HL-60 (cell line): ENCODE measurements around the gene MTM1.

Experiments
- DNase-seq, 2 experiments: peaks; one replicate each; pipeline ENCODE4 v3.0.0-alpha.2; 2010 to 2020; ENCODE audit warnings: low read depth in 1 of 2, low spot score in 1 of 2
- H3K27ac ChIP-seq: fragments of 250-450 bp; sonication (Bioruptor Pico); replicated peaks from 2 replicates; pipeline ENCODE4 v1.5.1; 2020; ENCODE audit warnings: mild to moderate bottlenecking, moderate library complexity
- H3K27me3 ChIP-seq: fragments of 250-450 bp; sonication (Bioruptor Pico); 2 replicates; pipeline ENCODE4 v1.5.1; 2021; ENCODE audit warnings: mild to moderate bottlenecking, moderate library complexity; ENCODE audit not compliant: insufficient read depth, poor library complexity, severe bottlenecking
- H3K4me3 ChIP-seq: replicated peaks from 2 replicates; pipeline ENCODE4 v1.5.1; 2011; ENCODE audit warnings: mild to moderate bottlenecking, control low read depth, low read length; ENCODE audit not compliant: insufficient read depth
- GABPA ChIP-seq: IDR thresholded peaks from 2 replicates; pipeline ENCODE4 v1.6.1; 2012; ENCODE audit warnings: low read depth
- POLR2AphosphoS5 ChIP-seq: IDR thresholded peaks from 2 replicates; pipeline ENCODE4 v1.6.1; 2012; ENCODE audit warnings: low read depth
- SPI1 ChIP-seq: IDR thresholded peaks from 2 replicates; pipeline ENCODE4 v1.6.1; 2012; ENCODE audit warnings: low read depth, mild to moderate bottlenecking, borderline replicate concordance
- TF ChIP-seq, protein P1 (sequence below): IDR thresholded peaks from one replicate; pipeline ENCODE4 v1.5.1; 2011; ENCODE audit warnings: low read length, control low read depth, inconsistent platforms; ENCODE audit not compliant: insufficient read depth
- TF ChIP-seq, protein P2 (sequence below): IDR thresholded peaks from 2 replicates; pipeline ENCODE4 v1.6.1; 2012; ENCODE audit warnings: low read depth; ENCODE audit not compliant: insufficient replicate concordance

Gene MTM1

DNA sequence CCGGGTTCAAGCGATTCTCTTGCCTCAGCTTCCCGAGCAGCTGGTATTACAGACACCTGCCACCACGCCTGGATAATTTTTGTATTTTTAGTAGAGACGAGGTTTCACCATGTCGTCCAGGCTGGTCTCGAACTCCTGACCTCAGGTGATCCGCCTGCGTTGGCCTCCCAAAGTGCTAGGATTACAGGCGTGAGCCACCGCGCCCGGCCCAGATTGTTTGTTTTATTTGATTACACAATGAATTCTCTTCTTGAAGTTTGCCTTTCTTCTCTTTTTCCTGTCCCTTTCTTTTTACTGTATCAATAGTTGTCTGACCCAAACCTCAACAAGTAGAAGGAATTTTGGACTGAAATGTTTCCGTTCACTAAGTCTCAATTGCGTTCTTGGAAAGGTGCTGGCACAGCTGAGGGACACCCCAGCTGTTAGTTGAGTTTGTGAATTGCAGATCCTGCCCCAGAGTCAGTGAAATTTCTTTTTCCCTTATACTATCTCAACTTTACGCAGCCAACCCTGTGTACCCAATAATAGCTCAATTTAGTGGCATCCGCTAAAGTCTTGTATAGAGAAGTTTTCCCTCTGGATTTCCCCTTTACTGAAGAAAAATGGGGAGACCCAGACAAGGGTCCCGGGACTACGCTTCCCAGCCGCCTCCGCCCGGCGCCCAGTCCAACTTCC lies 639 bp upstream of the MTM1 start:
- H3K27ac ChIP-seq: peak overlapping the region; percentile 8; the same call in 1 of the 2 replicates
- no peak for DNase-seq
- 0 out of 2 replicates have a peak overlapping the region, but pooled peaks have one; percentile 1 for H3K4me3 ChIP-seq
- H3K27me3 ChIP-seq: no peaks in the 10 kb centered on the region
- TF ChIP-seq, protein P1, sequence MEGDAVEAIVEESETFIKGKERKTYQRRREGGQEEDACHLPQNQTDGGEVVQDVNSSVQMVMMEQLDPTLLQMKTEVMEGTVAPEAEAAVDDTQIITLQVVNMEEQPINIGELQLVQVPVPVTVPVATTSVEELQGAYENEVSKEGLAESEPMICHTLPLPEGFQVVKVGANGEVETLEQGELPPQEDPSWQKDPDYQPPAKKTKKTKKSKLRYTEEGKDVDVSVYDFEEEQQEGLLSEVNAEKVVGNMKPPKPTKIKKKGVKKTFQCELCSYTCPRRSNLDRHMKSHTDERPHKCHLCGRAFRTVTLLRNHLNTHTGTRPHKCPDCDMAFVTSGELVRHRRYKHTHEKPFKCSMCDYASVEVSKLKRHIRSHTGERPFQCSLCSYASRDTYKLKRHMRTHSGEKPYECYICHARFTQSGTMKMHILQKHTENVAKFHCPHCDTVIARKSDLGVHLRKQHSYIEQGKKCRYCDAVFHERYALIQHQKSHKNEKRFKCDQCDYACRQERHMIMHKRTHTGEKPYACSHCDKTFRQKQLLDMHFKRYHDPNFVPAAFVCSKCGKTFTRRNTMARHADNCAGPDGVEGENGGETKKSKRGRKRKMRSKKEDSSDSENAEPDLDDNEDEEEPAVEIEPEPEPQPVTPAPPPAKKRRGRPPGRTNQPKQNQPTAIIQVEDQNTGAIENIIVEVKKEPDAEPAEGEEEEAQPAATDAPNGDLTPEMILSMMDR: no peak
- TF ChIP-seq POLR2AphosphoS5: no peak
- no peak for TF ChIP-seq GABPA
- TF ChIP-seq, protein P2, sequence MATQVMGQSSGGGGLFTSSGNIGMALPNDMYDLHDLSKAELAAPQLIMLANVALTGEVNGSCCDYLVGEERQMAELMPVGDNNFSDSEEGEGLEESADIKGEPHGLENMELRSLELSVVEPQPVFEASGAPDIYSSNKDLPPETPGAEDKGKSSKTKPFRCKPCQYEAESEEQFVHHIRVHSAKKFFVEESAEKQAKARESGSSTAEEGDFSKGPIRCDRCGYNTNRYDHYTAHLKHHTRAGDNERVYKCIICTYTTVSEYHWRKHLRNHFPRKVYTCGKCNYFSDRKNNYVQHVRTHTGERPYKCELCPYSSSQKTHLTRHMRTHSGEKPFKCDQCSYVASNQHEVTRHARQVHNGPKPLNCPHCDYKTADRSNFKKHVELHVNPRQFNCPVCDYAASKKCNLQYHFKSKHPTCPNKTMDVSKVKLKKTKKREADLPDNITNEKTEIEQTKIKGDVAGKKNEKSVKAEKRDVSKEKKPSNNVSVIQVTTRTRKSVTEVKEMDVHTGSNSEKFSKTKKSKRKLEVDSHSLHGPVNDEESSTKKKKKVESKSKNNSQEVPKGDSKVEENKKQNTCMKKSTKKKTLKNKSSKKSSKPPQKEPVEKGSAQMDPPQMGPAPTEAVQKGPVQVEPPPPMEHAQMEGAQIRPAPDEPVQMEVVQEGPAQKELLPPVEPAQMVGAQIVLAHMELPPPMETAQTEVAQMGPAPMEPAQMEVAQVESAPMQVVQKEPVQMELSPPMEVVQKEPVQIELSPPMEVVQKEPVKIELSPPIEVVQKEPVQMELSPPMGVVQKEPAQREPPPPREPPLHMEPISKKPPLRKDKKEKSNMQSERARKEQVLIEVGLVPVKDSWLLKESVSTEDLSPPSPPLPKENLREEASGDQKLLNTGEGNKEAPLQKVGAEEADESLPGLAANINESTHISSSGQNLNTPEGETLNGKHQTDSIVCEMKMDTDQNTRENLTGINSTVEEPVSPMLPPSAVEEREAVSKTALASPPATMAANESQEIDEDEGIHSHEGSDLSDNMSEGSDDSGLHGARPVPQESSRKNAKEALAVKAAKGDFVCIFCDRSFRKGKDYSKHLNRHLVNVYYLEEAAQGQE: no peak
- no peak for TF ChIP-seq SPI1

DNA sequence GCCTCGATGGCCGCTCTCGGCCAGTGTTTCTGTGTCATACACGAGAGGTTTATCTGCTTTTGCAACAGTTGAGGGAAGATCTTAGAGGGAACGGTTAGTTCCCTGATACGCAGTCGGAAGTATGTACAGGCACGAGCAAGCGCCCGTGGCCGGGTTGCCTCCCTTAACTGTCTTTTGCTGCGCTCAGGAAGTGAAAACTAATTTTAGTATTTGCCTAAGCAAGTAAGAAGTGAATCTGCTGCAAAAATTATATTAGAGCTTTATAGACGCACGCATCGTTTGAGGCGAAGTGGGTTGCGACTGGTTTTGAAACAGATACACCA lies 695 bp downstream of the MTM1 start:
- DNase-seq: peak in 1 of 2 experiments; percentile 65
- no peaks in the 10 kb centered on the region for H3K27me3 ChIP-seq
- peak overlapping the region; percentile 94 for H3K27ac ChIP-seq
- H3K4me3 ChIP-seq: peak overlapping the region; percentile 71
- TF ChIP-seq POLR2AphosphoS5: no peak

DNA sequence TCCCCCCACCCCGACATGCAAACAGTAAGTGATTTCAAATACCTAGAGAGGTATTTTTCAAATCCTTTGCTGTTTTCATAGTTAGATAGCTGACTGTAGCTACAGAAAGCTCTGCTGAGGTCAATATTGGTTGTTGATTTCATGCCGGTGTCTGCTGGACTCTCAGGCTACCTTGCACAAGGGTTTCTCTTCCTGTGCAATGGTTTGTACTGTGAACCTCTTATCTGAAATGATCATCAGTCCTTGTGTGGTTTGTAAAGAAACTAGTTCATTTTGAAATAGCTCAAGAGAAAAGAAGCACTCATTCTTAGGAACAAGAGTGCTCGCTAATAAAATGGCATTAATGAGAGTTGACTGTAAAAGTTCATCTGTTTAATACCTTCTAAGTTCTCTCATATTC lies 2.1 kb downstream of the MTM1 start:
- Histone ChIP-seq H3K27ac (peak overlapping the region; percentile 94), H3K27me3 (no peaks in the 10 kb centered on the region), H3K4me3 (peak overlapping the region; percentile 71)
- TF ChIP-seq SPI1 (no peak), POLR2AphosphoS5 (no peak), GABPA (no peak)
- TF ChIP-seq, protein P2: no peak
- TF ChIP-seq, protein P1: no peak
- peak in 1 of 2 experiments; percentile 39 for DNase-seq

DNA sequence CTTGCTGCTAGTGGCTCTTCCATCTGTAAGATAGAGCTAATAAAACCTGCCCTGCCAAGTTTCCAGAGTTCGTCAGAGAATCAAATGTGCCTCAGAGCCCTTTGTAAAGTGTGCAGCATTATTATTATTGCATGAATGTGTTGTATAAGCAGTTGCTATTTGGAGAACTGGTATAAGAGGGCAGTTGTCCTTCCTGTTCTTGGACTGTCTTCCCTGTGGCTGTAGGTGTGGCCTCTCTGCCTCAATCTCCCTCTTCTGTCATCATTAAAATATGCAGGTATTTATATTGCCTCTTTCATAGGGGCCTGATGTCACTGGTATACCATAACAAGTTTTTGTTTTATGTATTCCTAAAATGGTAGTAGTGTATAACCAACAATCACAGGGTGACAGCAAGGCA lies 3.8 kb downstream of the MTM1 start:
- Histone ChIP-seq H3K4me3 (no peak overlapping the region), H3K27me3 (no peaks in the 10 kb centered on the region), H3K27ac (peak overlapping the region; percentile 94)
- DNase-seq: no peak
- TF ChIP-seq GABPA (no peak), SPI1 (no peak), POLR2AphosphoS5 (no peak)
- TF ChIP-seq, protein P2: no peak
- TF ChIP-seq, protein P1: no peak
